ENCODE measurements around the gene NAA30. TPM values are rescaled to one million over a fixed set of nuclear protein-coding genes. Genes with fewer than 3 reads are reported as not detected.

NAA30 gene
- total and polyA plus RNA-seq, 2 donors (not counting 1 experiment from before 2014, with no cell fraction given) = 2.8 to 13.3 TPM

GRCh38 chr14:57378661-57379060 lies 11.7 kb upstream of the NAA30 start:
- H3K9ac ChIP-seq (ENCODE audit: low read length) = no peak overlapping the region
- POLR2A ChIA-PET = no interaction called here
- no peaks in the 10 kb centered on the region for H3K27me3 ChIP-seq (replicated peaks in 1 of 4; ENCODE audit: control extremely low read depth in 1 of 4, control insufficient read depth in 3 of 4, insufficient read depth in 4 of 4, low read length in 3 of 4)
- CTCF ChIA-PET = interaction anchor here (1.2 kb wide), 1 partner anchor 894 kb away, joined by 3 read pairs; no protein-coding TSS in a partner anchor
- H3K27ac ChIP-seq (ENCODE audit: low read length in 2 of 2) = no peak overlapping the region
- ATAC-seq (ENCODE audit: low read depth) (no peak), DNase-seq (no peak)
- H3K36me3 ChIP-seq (replicated peaks in 1 of 2; ENCODE audit: control extremely low read depth in 1 of 2, control insufficient read depth in 1 of 2, extremely low read depth in 1 of 2, insufficient read depth in 2 of 2, low read length in 1 of 2) = no peaks in the 10 kb centered on the region
- Mint-ChIP-seq H3K4me1 (no peaks in the 10 kb centered on the region), H3K4me3 (no peak overlapping the region), H3K27me3 (peaks cover 9% of the 10 kb centered on the region), H3K9me3 (ENCODE audit: insufficient read depth) (no peaks in the 10 kb centered on the region), H3K27ac (no peak overlapping the region)
- H3K4me1 ChIP-seq (ENCODE audit: control insufficient read depth in 2 of 2, insufficient read depth in 2 of 2, low read length in 2 of 2) = no peaks in the 10 kb centered on the region
- no peak overlapping the region for H3K4me3 ChIP-seq (ENCODE audit: control extremely low read depth in 1 of 5, extremely low read depth in 1 of 5, insufficient read depth in 1 of 5, low read depth in 2 of 5, low read length in 4 of 5)
- H3K79me2 ChIP-seq (ENCODE audit: control insufficient read depth, insufficient read depth, low read length) = no peaks in the 10 kb centered on the region
- intact Hi-C loops (cut with micrococcal nuclease) = no loop called here
- H3K4me2 ChIP-seq (replicated peaks; ENCODE audit: low read depth, low read length, poor library complexity, severe bottlenecking) = no peak overlapping the region
- TF ChIP-seq CTCF (IDR thresholded peaks at IDR 0.05) (no peak), EZH2 (IDR thresholded peaks at IDR 0.05; ENCODE audit: borderline replicate concordance, insufficient read depth, low read depth, low read length, poor library complexity, severe bottlenecking) (no peak)
- H3K9me3 ChIP-seq (ENCODE audit: control extremely low read depth in 1 of 3, control insufficient read depth in 2 of 3, insufficient read depth in 1 of 3, low read length in 2 of 3) = no peaks in the 10 kb centered on the region
- no peak overlapping the region for H2AFZ ChIP-seq (ENCODE audit: insufficient read depth, low read depth, low read length, poor library complexity, severe bottlenecking)
- no peaks in the 10 kb centered on the region for H4K20me1 ChIP-seq (ENCODE audit: control insufficient read depth, insufficient read depth, low read length, poor library complexity, severe bottlenecking)

- ATAC-seq (ENCODE audit: low read depth) = no peak
- Histone ChIP-seq H3K27ac (ENCODE audit: low read length in 2 of 2) (no peak overlapping the region), H3K36me3 (replicated peaks in 1 of 2; ENCODE audit: control extremely low read depth in 1 of 2, control insufficient read depth in 1 of 2, extremely low read depth in 1 of 2, insufficient read depth in 2 of 2, low read length in 1 of 2) (no peaks in the 10 kb centered on the region), H3K79me2 (ENCODE audit: control insufficient read depth, insufficient read depth, low read length) (no peaks in the 10 kb centered on the region), H3K27me3 (replicated peaks in 1 of 4; ENCODE audit: control extremely low read depth in 1 of 4, control insufficient read depth in 3 of 4, insufficient read depth in 4 of 4, low read length in 3 of 4) (no peaks in the 10 kb centered on the region), H3K9me3 (ENCODE audit: control extremely low read depth in 1 of 3, control insufficient read depth in 2 of 3, insufficient read depth in 1 of 3, low read length in 2 of 3) (no peaks in the 10 kb centered on the region), H3K4me1 (ENCODE audit: control insufficient read depth in 2 of 2, insufficient read depth in 2 of 2, low read length in 2 of 2) (no peaks in the 10 kb centered on the region), H3K4me2 (replicated peaks; ENCODE audit: low read depth, low read length, poor library complexity, severe bottlenecking) (no peak overlapping the region), H4K20me1 (ENCODE audit: control insufficient read depth, insufficient read depth, low read length, poor library complexity, severe bottlenecking) (no peaks in the 10 kb centered on the region), H2AFZ (ENCODE audit: insufficient read depth, low read depth, low read length, poor library complexity, severe bottlenecking) (no peak overlapping the region), H3K9ac (ENCODE audit: low read length) (no peak overlapping the region), H3K4me3 (ENCODE audit: control extremely low read depth in 1 of 5, extremely low read depth in 1 of 5, insufficient read depth in 1 of 5, low read depth in 2 of 5, low read length in 4 of 5) (no peak overlapping the region)
- Mint-ChIP-seq H3K4me1 (no peaks in the 10 kb centered on the region), H3K9me3 (ENCODE audit: insufficient read depth) (no peaks in the 10 kb centered on the region), H3K27me3 (peaks cover 9% of the 10 kb centered on the region), H3K4me3 (no peak overlapping the region), H3K27ac (no peak overlapping the region)
- ChIA-PET POLR2A (no interaction called here), CTCF (interaction anchor here (1.6 kb wide), 1 partner anchor 9 kb away, joined by 4 read pairs; no protein-coding TSS in a partner anchor)
- 92% methylated on average over 2 of the region's 3 CpGs for WGBS (ENCODE audit: insufficient coverage)
- intact Hi-C loops (cut with micrococcal nuclease) = no loop called here
- TF ChIP-seq CTCF (IDR thresholded peaks at IDR 0.05) = no peak
- no peak for TF ChIP-seq EZH2 (IDR thresholded peaks at IDR 0.05; ENCODE audit: borderline replicate concordance, insufficient read depth, low read depth, low read length, poor library complexity, severe bottlenecking)
- DNase-seq = no peak
Measured at GRCh38 chr14:57380935-57381334, 9.5 kb upstream of the NAA30 start.

Measured in B cell (primary cell).